SIG-M5 (cell line): Measurements from ENCODE around the gene ADH7.
"Not testable (repeated sequence)": the region's sequence is repeated elsewhere in the genome, so short reads cannot be mapped to it uniquely, and the experiment has no call there.

Experiments used
- DNase-seq: peaks from one replicate; lab custom pipeline; 2025; lab: John Stamatoyannopoulos, UW

ADH7 gene

GRCh38 chr4:99379571-99379970, 55.6 kb downstream of the ADH7 start:
- DNase-seq: no peak

GRCh38 chr4:99378876-99379275, 56.3 kb downstream of the ADH7 start:
- no peak for DNase-seq

GRCh38 chr4:99377341-99377740, 57.8 kb downstream of the ADH7 start:
- DNase-seq: not testable (repeated sequence)

GRCh38 chr4:99372464-99372863, 62.7 kb downstream of the ADH7 start:
- DNase-seq: not testable (repeated sequence)

GRCh38 chr4:99367817-99368216, 67.3 kb downstream of the ADH7 start:
- not testable (repeated sequence) for DNase-seq

- no peak for DNase-seq
These were observed 68.7 kb downstream of the ADH7 start for GRCh38 chr4:99366491-99366890.

- DNase-seq: no peak
These were observed 72.4 kb downstream of the ADH7 start for GRCh38 chr4:99362768-99363167.
